GM19043 (cell line): ENCODE measurements around the gene MRPL23.

Experiments
- ATAC-seq: cut with Tn5 transposase; IDR thresholded peaks from one replicate; pipeline ENCODE4 v1.9.1; 2021; ENCODE audit warnings: low read depth; ENCODE audit not compliant: unreplicated experiment

MRPL23 gene

DNA sequence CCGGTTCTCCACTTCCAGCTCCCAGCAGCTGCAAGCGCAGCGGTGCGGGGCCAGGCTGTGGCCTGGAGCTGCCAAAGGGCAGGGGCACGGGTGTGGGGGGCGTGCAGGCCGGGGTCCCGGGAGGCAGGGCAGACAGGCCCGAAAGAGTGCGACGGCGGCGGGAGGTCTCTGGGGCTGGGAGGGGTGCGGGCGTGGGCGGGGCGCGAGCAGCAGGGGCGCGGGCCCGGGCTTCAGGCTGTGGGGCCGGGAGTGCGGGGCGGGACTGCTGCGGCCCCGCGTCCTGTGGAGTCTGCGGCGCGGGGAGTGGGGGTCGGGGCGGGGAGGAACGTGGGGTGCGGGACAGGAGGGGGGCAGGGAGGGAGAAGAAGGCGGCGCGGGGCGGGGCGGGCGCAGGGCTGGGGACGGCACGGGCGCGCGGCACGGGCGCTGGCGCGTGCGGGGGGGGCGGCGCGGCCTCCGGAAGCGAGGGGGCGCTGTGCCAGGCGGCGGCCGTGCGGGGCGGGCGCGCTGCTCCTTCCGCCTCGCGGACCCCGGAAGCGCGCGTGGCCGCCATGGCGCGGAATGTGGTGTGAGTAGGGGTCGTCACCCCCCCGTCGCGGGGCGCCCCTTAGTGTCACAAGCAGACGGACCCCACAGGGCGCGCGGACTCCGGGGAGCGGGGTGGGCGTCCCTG is at the start of gene MRPL23:
TSS of gene MRPL23 (plus strand) at position 521 of the 673 bp plus-strand sequence. CDS start at position 552, 31 bp downstream.
- no peak for ATAC-seq

DNA sequence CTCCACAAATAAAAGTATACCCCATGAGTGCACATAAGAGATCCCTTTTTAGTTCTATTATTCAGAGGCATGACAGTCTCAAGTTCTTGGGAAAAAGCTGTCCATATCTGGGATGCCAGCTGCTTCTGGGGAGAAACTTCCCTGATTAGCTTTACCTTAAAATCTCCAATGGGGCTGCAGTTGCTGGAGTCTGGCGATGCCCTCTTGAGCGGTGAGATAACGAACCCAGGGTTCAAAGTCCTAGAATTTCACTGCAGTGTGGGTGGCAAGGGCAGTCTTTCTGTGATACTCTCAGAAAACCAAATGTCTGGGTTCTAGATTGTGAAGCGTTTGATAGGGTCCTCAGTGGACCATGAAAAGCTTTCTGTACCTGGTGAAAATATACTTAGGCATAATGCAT is 48.0 kb upstream of the MRPL23 start:
- ATAC-seq: no peak

GRCh38 chr11:1899686-1900085 is 47.4 kb upstream of the MRPL23 start:
- no peak for ATAC-seq

- ATAC-seq: no peak
Measured at GRCh38 chr11:1906181-1906580, 41.0 kb upstream of the MRPL23 start.

DNA sequence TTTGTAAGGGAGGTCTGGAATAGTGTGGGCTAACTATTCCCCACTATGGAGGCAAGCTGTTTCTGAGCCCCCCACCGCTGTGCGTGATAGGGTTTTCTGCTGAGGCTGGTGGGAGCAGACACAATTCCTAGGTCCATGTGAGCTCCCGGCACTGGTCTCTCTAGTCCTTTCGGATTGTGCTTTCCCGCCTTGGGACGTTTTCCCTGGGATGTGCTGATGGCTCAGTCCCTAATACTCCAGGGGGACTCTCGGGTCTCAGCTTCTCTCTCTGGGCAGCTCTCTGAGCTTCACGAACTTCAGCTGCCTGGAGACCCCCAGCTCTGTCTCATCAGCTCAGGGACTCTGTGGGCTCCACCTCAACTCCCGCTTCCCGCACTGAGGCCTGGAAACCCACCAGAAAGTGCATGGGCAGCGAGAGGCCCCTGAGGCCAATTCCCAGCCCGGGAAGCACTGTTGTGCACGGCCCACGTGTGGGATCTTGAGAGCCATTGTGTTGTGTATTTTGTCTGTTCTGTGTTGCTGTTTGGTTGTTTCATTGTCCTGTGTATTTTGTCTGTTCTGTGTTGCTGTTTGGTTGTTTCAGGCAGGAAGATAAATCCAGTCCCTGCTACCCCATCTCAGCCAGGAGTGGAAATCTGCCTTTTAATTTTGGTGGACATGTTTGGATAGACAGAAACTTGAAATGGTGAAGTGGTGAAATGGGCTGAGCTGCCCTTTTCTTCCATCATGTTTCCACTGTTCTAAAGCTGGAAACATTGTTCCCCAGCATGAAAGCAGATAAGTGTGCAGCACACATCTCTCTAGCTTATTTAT is 40.3 kb upstream of the MRPL23 start:
- no peak for ATAC-seq

DNA sequence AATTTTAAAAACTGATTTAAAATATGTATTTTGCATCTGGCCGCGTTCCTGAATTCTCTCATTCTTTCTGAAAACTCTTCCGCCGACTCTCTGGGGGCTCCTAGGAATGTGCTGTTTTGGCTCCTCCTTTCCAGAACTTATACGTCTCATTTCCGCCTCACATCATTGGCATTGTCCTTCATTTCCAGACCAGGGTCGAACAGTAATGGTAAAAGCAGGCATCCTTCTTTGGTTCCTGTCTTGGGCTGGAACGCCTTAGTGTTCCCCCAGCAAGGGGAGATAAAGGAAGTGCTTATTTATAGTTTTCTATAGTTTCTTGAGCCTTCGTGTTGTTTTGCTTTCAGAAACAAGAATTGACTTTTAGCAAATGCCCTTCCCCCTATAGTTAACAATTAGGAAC is 38.5 kb upstream of the MRPL23 start:
- no peak for ATAC-seq

- no peak for ATAC-seq
Measured at GRCh38 chr11:1909524-1909923, 37.6 kb upstream of the MRPL23 start.

DNA sequence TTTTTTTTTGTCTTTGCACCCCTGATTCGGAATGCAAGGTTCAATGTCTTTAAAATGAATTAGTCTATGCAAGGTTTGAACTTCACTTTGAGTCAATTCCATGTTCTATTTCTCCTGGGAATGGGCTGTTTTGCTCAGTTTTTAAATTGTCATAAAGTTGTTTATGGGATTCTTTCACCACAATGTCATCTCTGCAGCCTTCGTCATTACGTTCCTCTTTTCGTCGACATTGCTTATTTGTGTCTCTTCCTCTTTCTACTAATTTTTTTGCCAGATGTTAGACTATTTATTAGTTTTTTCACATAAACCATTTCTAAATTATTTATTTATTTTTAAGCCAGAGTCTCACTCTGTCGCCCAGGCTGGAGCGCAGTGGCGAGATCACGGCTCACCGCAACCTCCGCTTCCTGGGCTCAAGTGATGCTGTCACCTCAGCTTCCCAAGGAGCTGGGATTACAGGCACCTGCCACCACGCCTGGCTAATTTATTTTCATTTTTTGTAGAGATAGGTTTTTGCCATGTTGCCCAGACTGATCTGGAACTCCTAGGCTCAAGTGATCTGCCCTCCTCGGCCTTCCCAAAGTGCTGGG is 34.7 kb upstream of the MRPL23 start:
- no peak for ATAC-seq

DNA sequence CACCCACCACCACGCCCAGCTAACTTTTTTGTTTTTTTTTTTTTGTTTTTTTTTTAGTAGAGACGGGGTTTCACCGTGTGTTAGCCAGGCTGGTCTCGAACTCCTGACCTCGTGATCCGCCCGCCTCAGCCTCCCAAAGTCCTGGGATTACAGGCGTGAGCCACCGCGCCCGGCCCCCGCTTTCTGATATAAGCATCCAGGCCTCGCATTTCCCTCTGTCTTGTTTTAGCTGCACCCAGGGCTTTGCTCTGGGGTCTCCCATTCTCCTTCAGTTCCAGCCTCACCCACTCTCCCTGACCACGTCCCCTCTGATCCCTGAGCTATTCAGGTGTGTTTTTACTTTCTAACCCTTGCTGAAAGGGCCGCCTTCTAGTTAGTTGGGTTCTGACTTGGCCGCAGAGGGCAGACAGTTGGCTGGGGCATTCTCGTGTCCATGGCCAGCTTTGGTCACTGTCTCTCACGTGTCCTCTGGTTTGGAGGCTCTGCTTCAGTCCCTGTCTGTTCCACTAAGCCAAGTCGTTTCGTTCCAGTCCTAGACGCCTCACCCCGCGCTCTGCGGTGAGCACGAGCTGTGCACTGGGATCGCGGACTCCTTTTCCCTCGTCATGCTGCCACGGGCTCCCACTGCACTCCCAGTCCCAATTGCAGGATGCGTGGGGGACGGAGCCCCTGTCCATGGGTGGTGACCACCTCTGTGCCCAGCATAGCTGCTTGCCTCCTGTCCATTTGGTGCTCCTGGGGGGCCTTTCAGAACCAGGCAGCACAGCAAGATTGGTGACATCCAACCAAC is 33.7 kb upstream of the MRPL23 start:
- ATAC-seq: no peak

DNA sequence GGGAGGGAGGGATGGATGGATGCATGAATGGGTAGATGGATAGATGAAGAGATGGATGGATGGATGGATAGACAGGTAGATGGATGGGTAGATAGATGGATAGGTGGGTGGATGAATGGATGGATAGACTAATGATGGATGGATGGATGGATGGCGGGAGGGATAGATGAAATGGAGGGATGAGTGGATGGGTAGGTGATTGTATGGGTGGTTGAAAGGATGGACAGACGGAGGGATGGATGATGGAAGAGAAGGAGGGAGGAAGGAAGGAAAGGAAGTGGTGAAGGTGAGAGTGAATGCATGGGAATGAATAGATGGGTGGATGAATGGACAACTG is 31.4 kb upstream of the MRPL23 start:
- ATAC-seq: no peak

DNA sequence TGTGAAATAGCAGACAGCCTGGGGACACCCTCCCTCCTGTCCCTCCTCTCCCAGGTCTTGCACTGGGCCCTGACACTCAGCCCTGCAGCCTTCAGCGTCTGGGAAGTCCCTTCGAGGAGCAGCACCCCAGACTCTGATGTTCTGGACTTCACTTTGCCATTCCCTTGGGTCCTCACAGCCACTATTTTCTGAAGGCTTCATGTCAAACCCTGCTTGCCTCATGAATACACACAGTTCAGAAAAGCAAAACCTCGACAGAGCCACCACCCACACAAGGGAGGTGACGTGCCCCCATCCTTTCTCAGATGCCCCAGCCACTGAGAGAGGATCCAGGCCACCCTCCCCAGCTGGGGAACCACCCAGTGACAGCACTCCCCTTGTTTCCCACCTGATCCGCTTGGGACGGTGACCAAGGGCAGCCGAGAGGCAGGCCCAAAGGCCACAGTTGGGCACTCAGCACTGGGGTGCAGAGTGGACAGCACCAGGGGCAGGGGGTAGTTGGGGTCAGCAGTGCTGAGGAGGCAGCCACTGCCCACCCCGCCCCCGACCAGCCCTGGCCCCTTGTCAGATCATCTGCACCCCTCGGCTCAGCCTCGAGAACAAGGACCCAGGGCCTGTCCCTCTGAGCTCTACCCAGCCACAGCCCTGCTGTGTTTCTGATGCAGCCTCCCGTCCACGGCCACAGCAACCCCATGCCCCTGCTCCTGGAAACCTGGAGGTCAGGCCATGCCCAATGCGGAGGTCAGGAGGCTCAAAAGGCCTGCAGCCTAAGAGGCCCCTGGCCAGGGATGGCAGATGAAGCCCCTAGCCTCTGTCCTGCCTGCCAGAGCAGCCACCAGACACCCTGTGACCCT is 30.8 kb upstream of the MRPL23 start:
- ATAC-seq: no peak

DNA sequence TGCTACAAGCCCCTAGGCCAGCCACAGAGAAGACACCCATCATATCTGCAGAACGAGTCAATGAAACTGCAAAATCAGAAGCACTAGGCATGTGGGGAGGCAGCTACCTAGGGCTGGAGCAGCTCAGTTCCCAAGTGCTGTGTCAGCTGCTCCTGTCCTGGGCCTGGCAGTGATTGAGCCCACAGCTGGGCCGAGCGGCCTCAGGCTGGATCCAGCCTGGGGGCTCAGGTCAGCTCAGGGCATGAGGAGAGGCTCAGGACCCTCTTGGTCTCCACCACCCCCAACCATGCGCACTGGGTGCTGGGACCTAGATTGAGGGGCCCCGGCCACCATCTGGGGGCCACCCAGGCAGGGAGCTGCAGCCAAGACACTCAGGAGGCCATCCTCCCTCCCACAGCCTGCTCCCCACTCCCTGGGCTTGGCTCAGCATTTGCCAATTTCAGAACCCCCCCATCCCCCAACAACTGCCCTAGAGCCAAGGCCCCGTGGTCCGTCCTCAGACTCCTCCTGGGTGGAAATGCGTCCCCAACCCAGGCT is 30.1 kb upstream of the MRPL23 start:
- no peak for ATAC-seq

DNA sequence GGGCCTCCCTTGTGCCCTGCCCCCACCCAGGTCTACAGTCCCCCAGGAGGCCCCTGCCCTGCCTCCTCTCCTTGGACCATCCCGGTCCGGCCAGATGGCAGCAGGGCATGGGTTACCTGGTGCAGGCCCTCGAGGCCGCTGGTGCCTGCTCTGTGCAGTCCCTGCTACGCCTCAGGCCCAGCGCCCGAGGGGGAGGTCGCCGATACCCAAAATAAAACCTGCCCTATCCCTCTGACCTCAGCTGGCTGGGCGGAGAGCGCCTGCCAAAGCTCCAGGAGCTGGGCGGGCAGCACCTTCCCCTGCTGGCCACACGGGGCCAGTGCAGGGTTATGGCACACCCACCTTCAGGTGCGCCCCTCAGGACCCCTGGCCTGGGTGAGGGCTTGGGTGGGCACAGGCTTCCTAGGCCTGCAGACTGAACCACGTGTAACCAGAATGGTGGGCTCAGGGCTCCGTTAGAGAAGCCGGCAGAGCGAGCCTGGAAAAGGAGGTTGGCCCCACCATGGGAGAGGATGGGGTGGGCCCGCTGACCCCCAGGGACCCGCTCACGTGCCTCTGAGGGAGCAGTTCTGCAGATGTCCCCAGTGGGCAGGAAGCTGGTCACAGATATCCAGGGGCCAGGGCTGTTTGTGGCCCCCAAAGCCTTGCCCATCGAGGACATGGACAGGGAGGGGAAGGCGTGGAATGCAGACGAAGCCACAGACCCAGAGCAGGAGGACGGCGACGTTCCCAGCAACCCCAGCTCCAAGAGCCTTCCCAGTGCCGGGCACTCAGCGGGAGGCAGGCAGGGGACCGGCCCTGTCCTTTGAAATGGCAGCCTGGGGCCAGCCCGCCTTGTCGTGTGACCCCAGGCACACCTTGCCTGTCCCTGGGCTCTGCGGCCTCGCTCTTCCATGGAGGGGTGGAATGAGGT is 29.4 kb upstream of the MRPL23 start:
- no peak for ATAC-seq

DNA sequence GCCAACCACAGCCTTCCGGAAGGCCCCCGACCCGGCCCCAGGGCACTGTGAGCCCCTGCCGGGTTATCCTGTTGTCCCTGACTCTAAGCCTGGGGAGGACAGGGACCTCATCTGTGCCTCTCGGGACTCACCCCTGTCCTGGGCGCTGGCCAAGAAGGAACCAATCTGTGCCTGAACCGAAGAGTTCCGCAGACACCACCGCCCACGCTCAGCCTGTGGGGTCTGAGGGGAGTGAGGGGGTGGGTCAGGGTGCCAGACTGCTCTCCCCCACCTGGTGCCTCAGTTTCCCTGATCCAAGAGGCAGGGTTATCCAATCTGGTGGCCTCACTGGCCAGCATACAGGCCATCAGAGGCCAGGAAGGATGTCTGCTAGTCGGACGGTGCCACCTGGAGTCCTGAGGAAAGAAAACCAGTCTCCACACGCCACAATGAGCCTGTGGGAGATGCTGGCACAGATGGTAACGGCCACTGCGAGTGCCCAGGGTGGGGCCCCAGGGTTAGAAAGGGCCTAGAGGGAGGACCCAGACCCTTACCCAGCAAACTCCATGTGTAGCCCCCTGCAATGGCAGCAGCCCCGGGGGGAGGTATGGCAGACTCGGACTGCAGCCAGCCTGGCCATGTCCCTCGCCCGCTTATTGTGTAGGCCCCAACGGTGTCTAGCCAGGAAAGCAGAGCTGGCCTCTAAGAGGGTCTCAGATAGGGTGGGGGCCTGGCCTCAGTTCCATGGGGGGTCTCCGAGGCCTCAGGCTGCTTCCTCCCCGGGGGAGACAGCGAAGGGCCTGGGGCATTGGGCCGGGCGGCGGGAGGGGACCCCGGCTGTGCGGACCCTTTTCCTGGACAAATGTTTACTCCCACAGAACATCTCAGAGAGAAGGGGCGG is 28.5 kb upstream of the MRPL23 start:
- ATAC-seq: no peak

- no peak for ATAC-seq
Measured at GRCh38 chr11:1919391-1920127, 27.6 kb upstream of the MRPL23 start, which contains the start of gene TNNT3. Gene TNNT3, plus strand, starts transcription at chr11:1919703. Its CDS starts 3,172 bp downstream, at chr11:1922875.

- ATAC-seq: no peak
Measured at GRCh38 chr11:1920128-1920908, 26.8 kb upstream of the MRPL23 start.
